ENCODE results near the gene SARS1.

DNA sequence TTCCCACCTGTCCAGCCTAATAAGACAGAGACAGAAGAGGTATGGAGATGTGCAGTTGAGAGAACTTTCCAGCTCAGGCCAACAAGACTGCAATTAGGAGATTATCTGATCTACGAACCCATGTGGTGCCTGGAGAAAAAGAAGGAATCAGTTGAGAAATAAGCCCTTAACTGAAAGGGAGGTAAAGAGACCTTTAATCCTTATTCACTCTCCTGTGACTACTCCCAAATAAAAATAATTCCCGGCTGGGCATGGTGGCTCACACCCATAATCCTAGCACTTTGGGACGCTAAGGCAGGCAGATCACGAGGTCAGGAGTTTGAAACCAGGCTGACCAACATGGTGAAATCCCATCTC lies 31.9 kb upstream of the SARS1 start:
- TF ChIP-seq, protein P1, sequence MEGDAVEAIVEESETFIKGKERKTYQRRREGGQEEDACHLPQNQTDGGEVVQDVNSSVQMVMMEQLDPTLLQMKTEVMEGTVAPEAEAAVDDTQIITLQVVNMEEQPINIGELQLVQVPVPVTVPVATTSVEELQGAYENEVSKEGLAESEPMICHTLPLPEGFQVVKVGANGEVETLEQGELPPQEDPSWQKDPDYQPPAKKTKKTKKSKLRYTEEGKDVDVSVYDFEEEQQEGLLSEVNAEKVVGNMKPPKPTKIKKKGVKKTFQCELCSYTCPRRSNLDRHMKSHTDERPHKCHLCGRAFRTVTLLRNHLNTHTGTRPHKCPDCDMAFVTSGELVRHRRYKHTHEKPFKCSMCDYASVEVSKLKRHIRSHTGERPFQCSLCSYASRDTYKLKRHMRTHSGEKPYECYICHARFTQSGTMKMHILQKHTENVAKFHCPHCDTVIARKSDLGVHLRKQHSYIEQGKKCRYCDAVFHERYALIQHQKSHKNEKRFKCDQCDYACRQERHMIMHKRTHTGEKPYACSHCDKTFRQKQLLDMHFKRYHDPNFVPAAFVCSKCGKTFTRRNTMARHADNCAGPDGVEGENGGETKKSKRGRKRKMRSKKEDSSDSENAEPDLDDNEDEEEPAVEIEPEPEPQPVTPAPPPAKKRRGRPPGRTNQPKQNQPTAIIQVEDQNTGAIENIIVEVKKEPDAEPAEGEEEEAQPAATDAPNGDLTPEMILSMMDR (IDR thresholded peaks at IDR 0.05; ENCODE audit: insufficient read depth, low read length, poor library complexity, severe bottlenecking): no peak
- TF ChIP-seq EZH2phosphoT487 (conservative IDR thresholded peaks at IDR 0.05; ENCODE audit: low read length): no peak

Data from SU-DHL-6 (cell line).